Measurements from ENCODE around the gene PGBD5.

Gene PGBD5

GRCh38 chr1:230334447-230334837 lies 91.7 kb downstream of the PGBD5 start:
- Histone ChIP-seq H3K4me3 (no peak overlapping the region), H3K27ac (no peak overlapping the region), H3K36me3 (no peaks in the 10 kb centered on the region), H3K27me3 (no peaks in the 10 kb centered on the region), H3K4me1 (peaks cover 0 to 9% (median 4%) of the 10 kb centered on the region in 4 donors), H3K9me3 (no peaks in the 10 kb centered on the region)
- no peak for TF ChIP-seq CTCF (IDR thresholded peaks at IDR 0.05)
- intact Hi-C loops (cut with DNase I; ENCODE audit: low total_unique reads): no loop called here
- no peak for DNase-seq

- Histone ChIP-seq H3K36me3 (no peaks in the 10 kb centered on the region), H3K4me1 (peaks cover 0 to 9% (median 4%) of the 10 kb centered on the region in 4 donors), H3K4me3 (no peak overlapping the region), H3K27me3 (no peaks in the 10 kb centered on the region), H3K9me3 (no peaks in the 10 kb centered on the region), H3K27ac (no peak overlapping the region)
- DNase-seq: no peak
- TF ChIP-seq CTCF (IDR thresholded peaks at IDR 0.05): no peak
- intact Hi-C loops (cut with DNase I; ENCODE audit: low total_unique reads): no loop called here
These were observed 92.3 kb downstream of the PGBD5 start for GRCh38 chr1:230333590-230334446.

DNA sequence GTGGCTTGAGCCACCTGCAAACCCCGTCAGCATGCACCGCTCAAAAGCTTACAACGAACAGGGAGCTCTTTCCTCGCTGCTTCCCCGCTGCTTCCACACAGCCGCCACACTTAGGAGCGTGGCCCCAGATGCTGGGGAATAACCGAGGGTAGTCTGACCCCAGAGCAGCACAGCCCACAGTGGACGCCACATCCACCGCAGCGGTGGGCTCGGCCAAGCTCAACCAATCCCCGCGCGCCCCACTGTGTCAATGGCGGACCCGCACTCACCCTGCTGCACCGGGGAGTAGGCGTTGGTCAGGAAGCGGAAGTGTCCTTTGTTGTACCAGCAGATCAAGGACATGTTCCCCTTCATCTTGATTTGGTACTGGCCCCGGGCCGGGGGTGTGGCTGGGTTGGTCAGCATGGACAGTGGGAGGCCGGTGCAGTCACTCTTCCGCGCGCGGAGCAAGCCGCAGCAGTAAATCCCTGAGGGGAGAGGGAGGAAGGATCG lies 93.5 kb downstream of the PGBD5 start:
- no peaks in the 10 kb centered on the region for H3K9me3 ChIP-seq
- H3K27me3 ChIP-seq: no peaks in the 10 kb centered on the region
- no peak overlapping the region for H3K27ac ChIP-seq
- H3K4me3 ChIP-seq: no peak overlapping the region
- no peak for DNase-seq
- intact Hi-C loops (cut with DNase I; ENCODE audit: low total_unique reads): no loop called here
- TF ChIP-seq CTCF (IDR thresholded peaks at IDR 0.05): no peak
- no peaks in the 10 kb centered on the region for H3K36me3 ChIP-seq
- peaks cover 0 to 9% (median 4%) of the 10 kb centered on the region in 4 donors for H3K4me1 ChIP-seq

- TF ChIP-seq CTCF (IDR thresholded peaks at IDR 0.05): no peak
- DNase-seq: no peak
- Histone ChIP-seq H3K27ac (no peak overlapping the region), H3K27me3 (no peaks in the 10 kb centered on the region), H3K9me3 (no peaks in the 10 kb centered on the region), H3K4me1 (peaks cover 0 to 9% (median 4%) of the 10 kb centered on the region in 4 donors), H3K36me3 (no peaks in the 10 kb centered on the region), H3K4me3 (no peak overlapping the region)
- intact Hi-C loops (cut with DNase I; ENCODE audit: low total_unique reads): no loop called here
These were observed 94.1 kb downstream of the PGBD5 start for GRCh38 chr1:230332061-230332460.

GRCh38 chr1:230330157-230330556 lies 96.0 kb downstream of the PGBD5 start:
- H3K9me3 ChIP-seq: no peaks in the 10 kb centered on the region
- H3K27ac ChIP-seq: no peak overlapping the region
- H3K4me1 ChIP-seq: peaks cover 0 to 9% (median 4%) of the 10 kb centered on the region in 4 donors
- TF ChIP-seq CTCF (IDR thresholded peaks at IDR 0.05): no peak
- no peak for DNase-seq
- no peak overlapping the region for H3K4me3 ChIP-seq
- H3K27me3 ChIP-seq: no peaks in the 10 kb centered on the region
- intact Hi-C loops (cut with DNase I; ENCODE audit: low total_unique reads): no loop called here
- no peaks in the 10 kb centered on the region for H3K36me3 ChIP-seq
